GM23338 (cell line): ENCODE measurements around the gene SAMD8. TPM values are rescaled to one million over a fixed set of nuclear protein-coding genes. Genes with fewer than 3 reads are reported as not detected.

Experiments used
- ATAC-seq: fragments of 200-7000 bp; cut with Tn5 transposase; 3 replicates; pipeline ENCODE4 v1.9.1; 2020
- DNase-seq: peaks from one replicate; pipeline ENCODE4 v3.0.0-alpha.2; 2015; ENCODE audit warnings: low spot score
- H2AFZ ChIP-seq: fragments of 200-600 bp; sonication (generic); 2 replicates; pipeline ENCODE4 v1.8.0; 2016; ENCODE audit warnings: antibody characterized with exemption, mild to moderate bottlenecking, moderate library complexity
- H3F3A ChIP-seq: fragments of 200-600 bp; sonication (generic); replicated peaks from 2 replicates; pipeline ENCODE4 v1.8.0; 2017; ENCODE audit warnings: antibody characterized with exemption, mixed run types, low read depth
- H3K27ac ChIP-seq: fragments of 200-600 bp; sonication (generic); 2 replicates; pipeline ENCODE4 v1.6.1; 2016; ENCODE audit warnings: low read depth
- H3K27me3 ChIP-seq: fragments of 200-600 bp; sonication (generic); 2 replicates; pipeline ENCODE4 v1.8.0; 2016; ENCODE audit warnings: mild to moderate bottlenecking, mixed run types, moderate library complexity; ENCODE audit not compliant: insufficient read depth
- H3K36me3 ChIP-seq: fragments of 200-600 bp; sonication (generic); 2 replicates; pipeline ENCODE4 v1.8.0; 2016; ENCODE audit warnings: mild to moderate bottlenecking; ENCODE audit not compliant: insufficient read depth
- H3K4me1 ChIP-seq: fragments of 200-600 bp; sonication (generic); 2 replicates; pipeline ENCODE4 v1.8.0; 2016; ENCODE audit warnings: mild to moderate bottlenecking, moderate library complexity; ENCODE audit not compliant: insufficient read depth
- H3K4me2 ChIP-seq: fragments of 200-600 bp; sonication (generic); 2 replicates; pipeline ENCODE4 v1.7.1; 2017; ENCODE audit warnings: mixed run types
- H3K4me3 ChIP-seq: fragments of 200-600 bp; sonication (generic); 2 replicates; pipeline ENCODE4 v1.6.1; 2016; ENCODE audit warnings: mixed run types
- H3K79me2 ChIP-seq: fragments of 200-600 bp; sonication (generic); replicated peaks from 2 replicates; pipeline ENCODE4 v1.8.0; 2017; ENCODE audit warnings: mild to moderate bottlenecking; ENCODE audit not compliant: insufficient read depth
- H3K9me2 ChIP-seq: fragments of 200-600 bp; sonication (generic); 2 replicates; pipeline ENCODE4 v1.8.0; 2017; ENCODE audit not compliant: insufficient read depth
- H4K20me1 ChIP-seq: fragments of 200-600 bp; sonication (generic); replicated peaks from 2 replicates; pipeline ENCODE4 v1.8.0; 2017; ENCODE audit warnings: mild to moderate bottlenecking; ENCODE audit not compliant: insufficient read depth
- H3K27ac Mint-ChIP-seq: 2 replicates; pipeline ENCODE4 v1.8.0; 2020; ENCODE audit warnings: inconsistent platforms, mild to moderate bottlenecking, moderate library complexity, mixed read lengths
- H3K27me3 Mint-ChIP-seq: 3 replicates; pipeline ENCODE4 v1.8.0; 2022; ENCODE audit warnings: low read depth, mild to moderate bottlenecking, moderate library complexity, mixed read lengths, inconsistent platforms; ENCODE audit not compliant: insufficient read depth, poor library complexity
- H3K36me3 Mint-ChIP-seq: 3 replicates; pipeline ENCODE4 v1.8.0; 2021; ENCODE audit warnings: low read depth, mild to moderate bottlenecking, inconsistent platforms, moderate library complexity, mixed read lengths
- H3K4me1 Mint-ChIP-seq: 3 replicates; pipeline ENCODE4 v1.8.0; 2020; ENCODE audit warnings: mild to moderate bottlenecking, inconsistent platforms, mixed read lengths
- H3K4me3 Mint-ChIP-seq: 3 replicates; pipeline ENCODE4 v1.8.0; 2021; ENCODE audit warnings: moderate library complexity, mild to moderate bottlenecking, inconsistent platforms, mixed read lengths
- H3K9me3 Mint-ChIP-seq: 3 replicates; pipeline ENCODE4 v1.8.0; 2020; ENCODE audit warnings: moderate library complexity, mild to moderate bottlenecking, inconsistent platforms, mixed read lengths
- EZH2 ChIP-seq: fragments of 200-600 bp; sonication (generic); IDR thresholded peaks from one replicate; pipeline ENCODE4 v1.8.0; 2017; ENCODE audit warnings: antibody characterized with exemption, mild to moderate bottlenecking, low read depth; ENCODE audit not compliant: unreplicated experiment
- EZH2phosphoT487 ChIP-seq: fragments of 200-600 bp; sonication (generic); IDR thresholded peaks from one replicate; pipeline ENCODE4 v1.8.1; 2018; ENCODE audit warnings: antibody characterized with exemption; ENCODE audit not compliant: unreplicated experiment
- JUNB ChIP-seq: IDR thresholded peaks from one replicate; pipeline ENCODE4 v1.6.1; 2016; ENCODE audit warnings: antibody characterized with exemption; ENCODE audit not compliant: unreplicated experiment
- polyA plus RNA-seq: library from polyadenylated mRNA; unstranded; fragments of >200 nt; fragmentation: Nextera tagmentation; extraction: Ambion mirVana; gene quantifications from 2 replicates; pipeline ENCODE4 v1.2.1, GENCODE V29; 2016
- total RNA-seq: library from RNA; depleted of rRNA; stranded (reverse); fragments of >200 nt; shearing (Covaris generic); gene quantifications from 2 replicates; pipeline ENCODE4 v1.2.3, GENCODE V29; 2014
- TF ChIP-seq, protein P1 (sequence below): fragments of 250-450 bp; sonication (Bioruptor Pico); IDR thresholded peaks from 2 replicates; pipeline ENCODE4 v1.5.0; 2020; ENCODE audit warnings: mild to moderate bottlenecking, moderate library complexity
- TF ChIP-seq, protein P2 (sequence below): IDR thresholded peaks from 2 replicates; pipeline ENCODE4 v1.6.1; 2016; ENCODE audit warnings: antibody characterized with exemption

The SAMD8 gene
- total and polyA plus RNA-seq, 2 experiments from 2014 or later, result 7.8 to 28.4 TPM

DNA sequence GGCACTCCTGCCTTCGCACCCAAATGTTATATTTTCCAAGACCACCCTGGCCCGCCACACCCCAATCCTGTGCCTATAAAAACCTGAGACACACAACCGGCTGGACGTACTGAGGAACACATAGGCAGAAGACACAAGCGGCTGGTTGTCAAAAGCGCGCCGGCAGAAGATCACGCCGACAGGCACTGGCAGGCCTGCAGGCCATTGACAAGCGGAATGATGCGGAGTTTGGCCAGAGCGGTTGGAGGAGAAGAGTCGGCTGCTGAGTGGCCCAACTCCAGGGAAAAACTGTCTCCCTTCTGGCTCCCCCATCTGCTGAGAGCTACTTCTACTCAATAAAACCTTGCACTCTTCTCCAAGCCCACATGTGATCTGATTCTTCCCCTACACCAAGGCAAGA lies 39.7 kb upstream of the SAMD8 start (continued):
- TF ChIP-seq, protein P1, sequence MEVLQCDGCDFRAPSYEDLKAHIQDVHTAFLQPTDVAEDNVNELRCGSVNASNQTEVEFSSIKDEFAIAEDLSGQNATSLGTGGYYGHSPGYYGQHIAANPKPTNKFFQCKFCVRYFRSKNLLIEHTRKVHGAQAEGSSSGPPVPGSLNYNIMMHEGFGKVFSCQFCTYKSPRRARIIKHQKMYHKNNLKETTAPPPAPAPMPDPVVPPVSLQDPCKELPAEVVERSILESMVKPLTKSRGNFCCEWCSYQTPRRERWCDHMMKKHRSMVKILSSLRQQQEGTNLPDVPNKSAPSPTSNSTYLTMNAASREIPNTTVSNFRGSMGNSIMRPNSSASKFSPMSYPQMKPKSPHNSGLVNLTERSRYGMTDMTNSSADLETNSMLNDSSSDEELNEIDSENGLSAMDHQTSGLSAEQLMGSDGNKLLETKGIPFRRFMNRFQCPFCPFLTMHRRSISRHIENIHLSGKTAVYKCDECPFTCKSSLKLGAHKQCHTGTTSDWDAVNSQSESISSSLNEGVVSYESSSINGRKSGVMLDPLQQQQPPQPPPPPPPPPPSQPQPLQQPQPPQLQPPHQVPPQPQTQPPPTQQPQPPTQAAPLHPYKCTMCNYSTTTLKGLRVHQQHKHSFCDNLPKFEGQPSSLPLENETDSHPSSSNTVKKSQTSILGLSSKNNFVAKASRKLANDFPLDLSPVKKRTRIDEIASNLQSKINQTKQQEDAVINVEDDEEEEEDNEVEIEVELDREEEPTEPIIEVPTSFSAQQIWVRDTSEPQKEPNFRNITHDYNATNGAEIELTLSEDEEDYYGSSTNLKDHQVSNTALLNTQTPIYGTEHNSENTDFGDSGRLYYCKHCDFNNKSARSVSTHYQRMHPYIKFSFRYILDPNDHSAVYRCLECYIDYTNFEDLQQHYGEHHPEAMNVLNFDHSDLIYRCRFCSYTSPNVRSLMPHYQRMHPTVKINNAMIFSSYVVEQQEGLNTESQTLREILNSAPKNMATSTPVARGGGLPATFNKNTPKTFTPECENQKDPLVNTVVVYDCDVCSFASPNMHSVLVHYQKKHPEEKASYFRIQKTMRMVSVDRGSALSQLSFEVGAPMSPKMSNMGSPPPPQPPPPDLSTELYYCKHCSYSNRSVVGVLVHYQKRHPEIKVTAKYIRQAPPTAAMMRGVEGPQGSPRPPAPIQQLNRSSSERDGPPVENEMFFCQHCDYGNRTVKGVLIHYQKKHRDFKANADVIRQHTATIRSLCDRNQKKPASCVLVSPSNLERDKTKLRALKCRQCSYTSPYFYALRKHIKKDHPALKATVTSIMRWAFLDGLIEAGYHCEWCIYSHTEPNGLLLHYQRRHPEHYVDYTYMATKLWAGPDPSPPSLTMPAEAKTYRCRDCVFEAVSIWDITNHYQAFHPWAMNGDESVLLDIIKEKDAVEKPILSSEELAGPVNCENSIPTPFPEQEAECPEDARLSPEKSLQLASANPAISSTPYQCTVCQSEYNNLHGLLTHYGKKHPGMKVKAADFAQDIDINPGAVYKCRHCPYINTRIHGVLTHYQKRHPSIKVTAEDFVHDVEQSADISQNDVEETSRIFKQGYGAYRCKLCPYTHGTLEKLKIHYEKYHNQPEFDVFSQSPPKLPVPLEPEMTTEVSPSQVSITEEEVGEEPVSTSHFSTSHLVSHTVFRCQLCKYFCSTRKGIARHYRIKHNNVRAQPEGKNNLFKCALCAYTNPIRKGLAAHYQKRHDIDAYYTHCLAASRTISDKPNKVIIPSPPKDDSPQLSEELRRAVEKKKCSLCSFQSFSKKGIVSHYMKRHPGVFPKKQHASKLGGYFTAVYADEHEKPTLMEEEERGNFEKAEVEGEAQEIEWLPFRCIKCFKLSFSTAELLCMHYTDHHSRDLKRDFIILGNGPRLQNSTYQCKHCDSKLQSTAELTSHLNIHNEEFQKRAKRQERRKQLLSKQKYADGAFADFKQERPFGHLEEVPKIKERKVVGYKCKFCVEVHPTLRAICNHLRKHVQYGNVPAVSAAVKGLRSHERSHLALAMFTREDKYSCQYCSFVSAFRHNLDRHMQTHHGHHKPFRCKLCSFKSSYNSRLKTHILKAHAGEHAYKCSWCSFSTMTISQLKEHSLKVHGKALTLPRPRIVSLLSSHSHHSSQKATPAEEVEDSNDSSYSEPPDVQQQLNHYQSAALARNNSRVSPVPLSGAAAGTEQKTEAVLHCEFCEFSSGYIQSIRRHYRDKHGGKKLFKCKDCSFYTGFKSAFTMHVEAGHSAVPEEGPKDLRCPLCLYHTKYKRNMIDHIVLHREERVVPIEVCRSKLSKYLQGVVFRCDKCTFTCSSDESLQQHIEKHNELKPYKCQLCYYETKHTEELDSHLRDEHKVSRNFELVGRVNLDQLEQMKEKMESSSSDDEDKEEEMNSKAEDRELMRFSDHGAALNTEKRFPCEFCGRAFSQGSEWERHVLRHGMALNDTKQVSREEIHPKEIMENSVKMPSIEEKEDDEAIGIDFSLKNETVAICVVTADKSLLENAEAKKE (CRISPR knock-in tag), result no peak
- TF ChIP-seq, protein P2, sequence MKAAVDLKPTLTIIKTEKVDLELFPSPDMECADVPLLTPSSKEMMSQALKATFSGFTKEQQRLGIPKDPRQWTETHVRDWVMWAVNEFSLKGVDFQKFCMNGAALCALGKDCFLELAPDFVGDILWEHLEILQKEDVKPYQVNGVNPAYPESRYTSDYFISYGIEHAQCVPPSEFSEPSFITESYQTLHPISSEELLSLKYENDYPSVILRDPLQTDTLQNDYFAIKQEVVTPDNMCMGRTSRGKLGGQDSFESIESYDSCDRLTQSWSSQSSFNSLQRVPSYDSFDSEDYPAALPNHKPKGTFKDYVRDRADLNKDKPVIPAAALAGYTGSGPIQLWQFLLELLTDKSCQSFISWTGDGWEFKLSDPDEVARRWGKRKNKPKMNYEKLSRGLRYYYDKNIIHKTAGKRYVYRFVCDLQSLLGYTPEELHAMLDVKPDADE, result no peak
- no peak for TF ChIP-seq JUNB
- no peak for TF ChIP-seq EZH2phosphoT487

DNA sequence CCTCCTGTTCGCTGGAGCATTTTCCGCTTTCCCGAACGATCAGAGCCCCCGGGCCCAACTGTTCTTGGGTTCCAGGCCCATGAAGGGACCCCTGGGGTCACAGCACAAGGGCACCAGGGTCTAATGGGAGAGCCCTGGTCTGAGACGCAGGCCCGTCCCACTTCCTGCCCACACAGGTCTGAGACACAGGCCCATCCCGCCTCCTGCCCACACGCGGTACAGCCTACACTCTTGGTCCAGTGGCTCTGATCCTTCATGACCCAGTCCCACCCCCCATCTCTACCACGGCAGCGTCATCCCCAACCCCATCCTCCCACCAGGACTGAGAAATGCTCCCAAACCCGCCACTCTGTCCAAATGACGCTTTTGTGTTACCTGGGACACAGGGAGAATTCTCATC lies 38.7 kb upstream of the SAMD8 start:
- no peaks in the 10 kb centered on the region for H3F3A ChIP-seq
- TF ChIP-seq EZH2, result no peak
- H3K4me2 ChIP-seq, result no peak overlapping the region
- ATAC-seq, result no peak
- H3K4me3 ChIP-seq, result no peak overlapping the region
- no peaks in the 10 kb centered on the region for H3K36me3 ChIP-seq
- DNase-seq, result no peak
- peaks cover 5% of the 10 kb centered on the region for H3K27me3 Mint-ChIP-seq
- H3K27ac Mint-ChIP-seq, result no peak overlapping the region
- no peak overlapping the region for H3K4me3 Mint-ChIP-seq
- no peak overlapping the region for H3K27ac ChIP-seq
- H4K20me1 ChIP-seq, result no peaks in the 10 kb centered on the region
- H3K4me1 ChIP-seq, result peaks cover 14% of the 10 kb centered on the region
- H3K36me3 Mint-ChIP-seq, result no peaks in the 10 kb centered on the region
- H3K27me3 ChIP-seq, result no peaks in the 10 kb centered on the region
- no peaks in the 10 kb centered on the region for H3K9me2 ChIP-seq
- peaks cover 9% of the 10 kb centered on the region for H3K4me1 Mint-ChIP-seq
- no peaks in the 10 kb centered on the region for H3K9me3 Mint-ChIP-seq
- peak overlapping the region; percentile 47; the same call in 1 of the 2 replicates for H2AFZ ChIP-seq
- no peaks in the 10 kb centered on the region for H3K79me2 ChIP-seq
